Activated T-helper 1 cell treated with anti-CD3 and anti-CD28 coated beads, Interleukin-12 subunit alpha, Interleukin-12 subunit beta, Interleukin-2, Interleukin-4 antibody, amounts not matched to agents 30 ng/mL and 10 ng/mL and 1 ng/mL, durations not matched to agents 14 hours and 24 hours and 36 hours (primary cell): Measurements from ENCODE around the gene PAPPA. TPM values are rescaled to one million over a fixed set of nuclear protein-coding genes. Genes with fewer than 3 reads are reported as not detected.

ENCODE experiments used
- DNase-seq: peaks from one replicate; pipeline ENCODE4 v3.0.0; 2021; ENCODE audit warnings: low spot score
- H3K27ac Mint-ChIP-seq: one replicate; pipeline ENCODE4 v1.8.0; 2021; ENCODE audit warnings: mild to moderate bottlenecking, mixed read lengths
- H3K27me3 Mint-ChIP-seq: one replicate; pipeline ENCODE4 v1.8.0; 2022; ENCODE audit warnings: mild to moderate bottlenecking, moderate library complexity, mixed read lengths; ENCODE audit not compliant: insufficient read depth
- H3K36me3 Mint-ChIP-seq: one replicate; pipeline ENCODE4 v1.8.0; 2021; ENCODE audit warnings: low read depth, mixed read lengths
- H3K4me1 Mint-ChIP-seq: one replicate; pipeline ENCODE4 v1.8.0; 2021; ENCODE audit warnings: low read depth, mixed read lengths
- H3K4me3 Mint-ChIP-seq: one replicate; pipeline ENCODE4 v1.8.0; 2021; ENCODE audit warnings: mild to moderate bottlenecking, moderate library complexity, mixed read lengths
- H3K9me3 Mint-ChIP-seq: one replicate; pipeline ENCODE4 v1.8.0; 2021; ENCODE audit warnings: mixed read lengths
- intact Hi-C: fragments of 100-400 bp; cut with micrococcal nuclease; formaldehyde crosslinking; loops from one replicate; pipeline ENCODE4 v1.15.1; 2024
- total RNA-seq: library from RNA; stranded (reverse); gene quantifications from 2 replicates; pipeline ENCODE4 v1.2.3, GENCODE V29; 2022

The PAPPA gene
- total RNA-seq, 1 donor from 2014 or later = not detected

GRCh38 chr9:116391306-116391900, 237.8 kb downstream of the PAPPA start:
- no peaks in the 10 kb centered on the region for H3K9me3 Mint-ChIP-seq
- intact Hi-C loops = no loop called here
- no peaks in the 10 kb centered on the region for H3K4me1 Mint-ChIP-seq
- H3K27ac Mint-ChIP-seq = no peak overlapping the region
- no peaks in the 10 kb centered on the region for H3K36me3 Mint-ChIP-seq
- H3K27me3 Mint-ChIP-seq = no peaks in the 10 kb centered on the region
- DNase-seq = no peak
- H3K4me3 Mint-ChIP-seq = no peak overlapping the region

GRCh38 chr9:116393198-116393597, 239.6 kb downstream of the PAPPA start:
- Mint-ChIP-seq H3K27ac (no peak overlapping the region), H3K4me3 (no peak overlapping the region), H3K4me1 (no peaks in the 10 kb centered on the region), H3K27me3 (no peaks in the 10 kb centered on the region), H3K9me3 (no peaks in the 10 kb centered on the region), H3K36me3 (no peaks in the 10 kb centered on the region)
- intact Hi-C loops = no loop called here
- no peak for DNase-seq

- H3K4me1 Mint-ChIP-seq = no peaks in the 10 kb centered on the region
- no peak overlapping the region for H3K27ac Mint-ChIP-seq
- intact Hi-C loops = no loop called here
- no peaks in the 10 kb centered on the region for H3K27me3 Mint-ChIP-seq
- H3K9me3 Mint-ChIP-seq = no peaks in the 10 kb centered on the region
- no peak overlapping the region for H3K4me3 Mint-ChIP-seq
- no peaks in the 10 kb centered on the region for H3K36me3 Mint-ChIP-seq
- no peak for DNase-seq
Measured at GRCh38 chr9:116394070-116394469, 240.5 kb downstream of the PAPPA start.

DNA sequence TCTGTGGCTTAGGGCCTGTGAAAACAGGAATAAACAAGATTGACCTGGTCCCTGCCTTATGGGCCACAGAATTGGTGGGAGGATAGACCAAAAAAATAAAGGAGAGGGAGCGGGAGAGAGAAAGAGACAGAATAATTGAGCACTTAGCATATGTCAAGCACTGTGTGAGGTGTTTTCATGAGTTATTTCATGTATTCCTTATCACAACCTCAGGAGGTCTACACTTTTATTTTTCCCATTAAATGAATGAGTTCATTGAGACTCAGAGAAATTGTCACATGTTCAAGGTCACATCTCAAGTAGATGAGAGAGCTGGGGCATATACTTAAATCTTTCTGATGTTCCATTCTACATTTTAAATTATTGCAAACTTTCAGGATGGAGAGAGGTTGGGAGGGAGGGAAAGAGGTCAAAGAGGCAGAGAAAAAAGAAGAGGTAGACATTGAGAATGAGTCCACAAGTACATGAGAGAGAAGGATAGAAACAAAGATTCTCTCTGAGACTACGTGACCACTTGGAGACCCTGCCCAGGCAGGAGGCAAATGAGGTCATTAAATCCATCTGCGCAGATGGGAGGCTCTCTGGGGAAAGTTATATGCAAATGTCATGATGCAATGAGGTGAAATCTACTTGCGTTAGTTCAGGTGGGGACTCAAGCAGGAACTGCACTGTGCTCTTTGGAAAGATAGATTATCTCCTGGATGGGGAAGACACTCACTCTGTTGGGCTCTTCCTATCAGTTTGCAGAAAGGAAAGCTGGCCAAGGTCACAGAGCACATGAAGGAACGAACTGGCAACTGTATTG, 241.5 kb downstream of the PAPPA start:
- no peak overlapping the region for H3K4me3 Mint-ChIP-seq
- no peaks in the 10 kb centered on the region for H3K4me1 Mint-ChIP-seq

DNA sequence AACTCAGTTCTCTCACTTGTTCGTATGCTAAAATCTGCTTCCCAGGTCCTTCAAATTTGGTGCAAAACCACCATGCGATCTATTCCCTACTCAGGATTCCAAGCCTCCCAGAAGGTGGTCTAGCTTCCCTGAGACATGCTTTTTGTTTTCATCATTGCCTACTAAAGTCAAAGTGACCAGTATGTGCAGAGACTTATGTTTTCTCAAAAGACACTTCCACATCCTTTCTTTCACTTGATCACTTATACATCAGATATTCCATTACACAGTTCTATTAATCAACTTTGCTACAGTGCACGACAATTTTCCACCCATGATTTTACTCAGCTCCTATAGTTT, 242.1 kb downstream of the PAPPA start:
- Mint-ChIP-seq H3K27ac (no peak overlapping the region), H3K27me3 (no peaks in the 10 kb centered on the region), H3K9me3 (no peaks in the 10 kb centered on the region), H3K4me1 (no peaks in the 10 kb centered on the region), H3K4me3 (no peak overlapping the region), H3K36me3 (no peaks in the 10 kb centered on the region)
- intact Hi-C loops = no loop called here
- DNase-seq = no peak

More for the DNA sequence above, 241.5 kb downstream of the PAPPA start:
- Mint-ChIP-seq H3K36me3 (no peaks in the 10 kb centered on the region), H3K27me3 (no peaks in the 10 kb centered on the region), H3K9me3 (no peaks in the 10 kb centered on the region), H3K27ac (no peak overlapping the region)
- no peak for DNase-seq
- intact Hi-C loops = no loop called here

- H3K36me3 Mint-ChIP-seq = no peaks in the 10 kb centered on the region
- H3K27ac Mint-ChIP-seq = no peak overlapping the region
- no peak for DNase-seq
- no peaks in the 10 kb centered on the region for H3K4me1 Mint-ChIP-seq
- peaks cover 4% of the 10 kb centered on the region for H3K9me3 Mint-ChIP-seq
- H3K4me3 Mint-ChIP-seq = no peak overlapping the region
- H3K27me3 Mint-ChIP-seq = no peaks in the 10 kb centered on the region
- intact Hi-C loops = no loop called here
Measured at GRCh38 chr9:116403171-116403570, 249.6 kb downstream of the PAPPA start.

GRCh38 chr9:116404228-116404627, 250.6 kb downstream of the PAPPA start:
- intact Hi-C loops = no loop called here
- no peak for DNase-seq
- no peaks in the 10 kb centered on the region for H3K27me3 Mint-ChIP-seq
- no peaks in the 10 kb centered on the region for H3K4me1 Mint-ChIP-seq
- no peak overlapping the region for H3K27ac Mint-ChIP-seq
- peaks cover 4% of the 10 kb centered on the region for H3K9me3 Mint-ChIP-seq
- H3K36me3 Mint-ChIP-seq = no peaks in the 10 kb centered on the region
- H3K4me3 Mint-ChIP-seq = no peak overlapping the region

GRCh38 chr9:116405321-116405720, 251.7 kb downstream of the PAPPA start:
- intact Hi-C loops = no loop called here
- Mint-ChIP-seq H3K9me3 (peaks cover 4% of the 10 kb centered on the region), H3K4me3 (no peak overlapping the region), H3K27me3 (no peaks in the 10 kb centered on the region), H3K27ac (no peak overlapping the region), H3K36me3 (no peaks in the 10 kb centered on the region), H3K4me1 (no peaks in the 10 kb centered on the region)
- no peak for DNase-seq

DNA sequence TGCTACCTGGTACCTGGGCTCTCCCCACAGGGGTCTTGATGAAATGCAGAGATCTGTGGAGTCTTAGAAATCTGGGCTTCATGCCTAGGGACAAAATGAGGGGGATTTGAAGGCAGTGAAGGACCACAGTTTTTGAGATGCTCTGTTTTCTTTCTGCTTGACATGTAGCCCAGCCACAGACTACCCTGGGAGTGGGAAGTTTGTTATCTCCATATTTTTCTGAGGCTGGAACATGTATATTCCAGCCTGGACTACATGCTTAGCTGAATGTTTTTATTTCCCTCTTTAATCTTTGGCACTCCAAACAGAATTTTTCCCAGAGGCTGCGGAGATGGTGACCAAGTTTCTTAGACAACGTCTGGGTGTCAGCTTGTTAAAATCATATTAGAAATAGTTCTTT, 252.9 kb downstream of the PAPPA start:
- H3K36me3 Mint-ChIP-seq = no peaks in the 10 kb centered on the region
- intact Hi-C loops = no loop called here
- no peak overlapping the region for H3K4me3 Mint-ChIP-seq
- H3K27me3 Mint-ChIP-seq = no peaks in the 10 kb centered on the region
- DNase-seq = no peak
- no peaks in the 10 kb centered on the region for H3K4me1 Mint-ChIP-seq
- H3K9me3 Mint-ChIP-seq = peaks cover 4% of the 10 kb centered on the region
- H3K27ac Mint-ChIP-seq = no peak overlapping the region

GRCh38 chr9:116409129-116409528, 255.5 kb downstream of the PAPPA start:
- Mint-ChIP-seq H3K4me3 (no peak overlapping the region), H3K27ac (no peak overlapping the region), H3K36me3 (no peaks in the 10 kb centered on the region), H3K4me1 (no peaks in the 10 kb centered on the region), H3K9me3 (peaks cover 4% of the 10 kb centered on the region), H3K27me3 (no peaks in the 10 kb centered on the region)
- intact Hi-C loops = no loop called here
- DNase-seq = no peak

GRCh38 chr9:116409638-116410037, 256.0 kb downstream of the PAPPA start:
- Mint-ChIP-seq H3K4me3 (no peak overlapping the region), H3K27me3 (no peaks in the 10 kb centered on the region), H3K9me3 (peaks cover 4% of the 10 kb centered on the region), H3K4me1 (no peaks in the 10 kb centered on the region), H3K36me3 (no peaks in the 10 kb centered on the region), H3K27ac (no peak overlapping the region)
- DNase-seq = no peak
- intact Hi-C loops = no loop called here

DNA sequence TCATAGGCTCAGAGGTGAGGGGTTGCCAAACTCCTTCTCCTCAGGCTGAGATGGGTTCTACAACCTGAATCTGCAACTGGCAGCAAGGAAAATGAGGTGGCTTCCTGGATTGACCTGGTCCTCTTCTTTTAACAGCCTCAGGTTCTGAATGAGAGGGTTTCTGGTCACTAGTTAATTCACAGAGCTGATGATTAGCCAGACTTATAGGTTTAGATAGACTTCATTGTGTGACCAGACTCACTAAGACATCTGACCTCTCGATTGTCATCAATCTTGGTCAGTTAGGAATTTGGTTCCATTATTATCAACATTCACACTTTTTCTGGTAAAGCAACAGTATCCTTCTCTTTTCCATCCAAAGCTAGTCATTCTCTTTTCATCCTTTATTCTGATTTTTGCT, 257.9 kb downstream of the PAPPA start:
- no peak overlapping the region for H3K27ac Mint-ChIP-seq
- DNase-seq = no peak
- H3K9me3 Mint-ChIP-seq = peaks cover 4% of the 10 kb centered on the region
- intact Hi-C loops = no loop called here
- H3K27me3 Mint-ChIP-seq = no peaks in the 10 kb centered on the region
- H3K4me3 Mint-ChIP-seq = no peak overlapping the region
- H3K36me3 Mint-ChIP-seq = no peaks in the 10 kb centered on the region
- no peaks in the 10 kb centered on the region for H3K4me1 Mint-ChIP-seq

- DNase-seq = no peak
- Mint-ChIP-seq H3K4me3 (no peak overlapping the region), H3K36me3 (no peaks in the 10 kb centered on the region), H3K27ac (no peak overlapping the region), H3K27me3 (no peaks in the 10 kb centered on the region), H3K4me1 (no peaks in the 10 kb centered on the region), H3K9me3 (no peaks in the 10 kb centered on the region)
- intact Hi-C loops = no loop called here
Measured at GRCh38 chr9:116414374-116414773, 260.8 kb downstream of the PAPPA start.

DNA sequence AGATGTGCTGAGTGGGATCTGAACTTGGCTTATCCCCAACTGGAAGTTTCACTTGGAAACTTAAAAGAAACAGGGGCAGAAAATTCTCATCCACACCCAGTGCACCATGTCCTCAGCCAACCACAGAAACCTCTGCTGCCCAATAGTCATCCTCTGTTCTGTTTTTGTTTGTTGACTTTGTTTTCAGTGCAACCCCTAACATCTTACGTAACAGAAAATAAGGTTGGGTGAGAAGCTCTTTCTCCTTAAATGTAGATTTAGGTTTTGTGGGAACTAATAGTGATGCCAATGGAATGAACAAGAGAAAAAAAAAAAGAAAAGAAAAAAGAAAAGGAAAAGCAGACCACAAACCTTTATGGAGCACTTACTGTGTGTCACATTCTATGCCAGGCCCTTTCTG, 262.8 kb downstream of the PAPPA start:
- intact Hi-C loops = no loop called here
- H3K27me3 Mint-ChIP-seq = no peaks in the 10 kb centered on the region
- no peaks in the 10 kb centered on the region for H3K9me3 Mint-ChIP-seq
- H3K4me3 Mint-ChIP-seq = no peak overlapping the region
- no peaks in the 10 kb centered on the region for H3K4me1 Mint-ChIP-seq
- H3K36me3 Mint-ChIP-seq = no peaks in the 10 kb centered on the region
- no peak overlapping the region for H3K27ac Mint-ChIP-seq
- no peak for DNase-seq
